Endothelial cell of umbilical vein (primary cell): Measurements from ENCODE around the gene BCL2L2. TPM values are rescaled to one million over a fixed set of nuclear protein-coding genes. Genes with fewer than 3 reads are reported as not detected.

Experiments
- BruUV-seq: library from RNA; stranded (reverse); fragments of 400-500 nt; replicated peaks from 2 replicates; lab custom pipeline; 2021; lab: Mats Ljungman, UMichigan
- CTCF ChIA-PET: fragments of 300-600, 350-600 bp; sonication (Branson Sonifier 250); formaldehyde crosslinking; loops from one replicate; lab custom pipeline; 2021; ENCODE audit warnings: antibody characterized with exemption, inconsistent platforms; lab: Charles Lee
- POLR2A ChIA-PET: fragments of 300-600, 350-600 bp; sonication (Branson Sonifier 250); formaldehyde crosslinking; loops from one replicate; lab custom pipeline; 2021; ENCODE audit warnings: antibody characterized with exemption, inconsistent platforms; lab: Charles Lee
- DNase-seq: peaks from one replicate; pipeline ENCODE4 v3.0.0-alpha.2; 2011; ENCODE audit warnings: low read depth, low spot score
- FAIRE-seq: peaks from 2 replicates; lab custom pipeline; 2011; peaks lifted over from hg19 to GRCh38; lab: Jason Lieb, UNC
- H2AFZ ChIP-seq: 2 replicates; pipeline ENCODE4 v1.6.0; 2012; ENCODE audit warnings: low read depth, low read length, control low read depth, inconsistent platforms
- H3K27ac ChIP-seq: 2 replicates; pipeline ENCODE4 v1.5.1; 2011; ENCODE audit warnings: low read depth, mild to moderate bottlenecking, control low read depth, low read length, moderate library complexity; ENCODE audit not compliant: insufficient read depth
- H3K27me3 ChIP-seq, 2 experiments: 2 replicates each; pipeline versions ENCODE4 v1.6.0 to v1.6.1; 2011; ENCODE audit warnings: low read length in 2 of 2, mixed read lengths in 1 of 2; ENCODE audit not compliant: control insufficient read depth in 2 of 2, insufficient read depth in 2 of 2
- H3K36me3 ChIP-seq, 2 experiments: 2 replicates in 1 of 2; 3 replicates in 1 of 2; pipeline ENCODE4 v1.5.1; 2011; ENCODE audit warnings: low read length in 2 of 2, mild to moderate bottlenecking in 1 of 2, moderate library complexity in 1 of 2; ENCODE audit not compliant: control insufficient read depth in 2 of 2, insufficient read depth in 2 of 2; ENCODE audit errors: extremely low read depth in 1 of 2
- H3K4me1 ChIP-seq: 3 replicates; pipeline ENCODE4 v1.5.1; 2011; ENCODE audit warnings: mild to moderate bottlenecking, low read length; ENCODE audit not compliant: control insufficient read depth, insufficient read depth; ENCODE audit errors: extremely low read depth
- H3K4me2 ChIP-seq: 2 replicates; pipeline ENCODE4 v1.6.1; 2011; ENCODE audit warnings: low read length, control low read depth, mixed read lengths; ENCODE audit not compliant: insufficient read depth
- H3K4me3 ChIP-seq, 3 experiments: fragments of 200-600 bp in 1 of 3; sonication (generic), shearing (Covaris generic) in 1 of 3; replicated peaks in 1 of 3; 2 replicates each; pipeline ENCODE4 v1.5.1; 2011 to 2016; ENCODE audit warnings: control low read depth in 3 of 3, low read length in 3 of 3, mild to moderate bottlenecking in 2 of 3, inconsistent platforms in 1 of 3, low read depth in 1 of 3, moderate library complexity in 1 of 3; ENCODE audit not compliant: insufficient read depth in 1 of 3
- H3K79me2 ChIP-seq: 2 replicates; pipeline ENCODE4 v1.6.0; 2012; ENCODE audit warnings: low read length, inconsistent platforms; ENCODE audit not compliant: control insufficient read depth, insufficient read depth
- H3K9ac ChIP-seq: replicated peaks from 2 replicates; pipeline ENCODE3; 2011; ENCODE audit warnings: low read length, control low read depth; ENCODE audit not compliant: insufficient read depth; ENCODE audit errors: extremely low read depth
- H3K9me1 ChIP-seq: replicated peaks from 3 replicates; pipeline ENCODE4 v1.6.0; 2011; ENCODE audit warnings: mild to moderate bottlenecking, low read length; ENCODE audit not compliant: control insufficient read depth, insufficient read depth; ENCODE audit errors: extremely low read depth
- H3K9me3 ChIP-seq: replicated peaks from 2 replicates; pipeline ENCODE4 v1.5.1; 2012; ENCODE audit warnings: low read length, inconsistent platforms; ENCODE audit not compliant: control insufficient read depth, insufficient read depth
- H4K20me1 ChIP-seq: replicated peaks from 2 replicates; pipeline ENCODE3; 2011; ENCODE audit warnings: mild to moderate bottlenecking, low read length; ENCODE audit not compliant: control insufficient read depth, insufficient read depth; ENCODE audit errors: extremely low read depth
- EZH2 ChIP-seq: IDR thresholded peaks from 2 replicates; pipeline ENCODE4 v1.6.1; 2012; ENCODE audit warnings: borderline replicate concordance, low read depth, mild to moderate bottlenecking, moderate library complexity, low read length, inconsistent platforms; ENCODE audit not compliant: severe bottlenecking
- FOS ChIP-seq: IDR thresholded peaks from 2 replicates; pipeline ENCODE4 v1.6.1; 2011; ENCODE audit warnings: mild to moderate bottlenecking, low read length, moderate library complexity, borderline replicate concordance; ENCODE audit not compliant: insufficient read depth
- GATA2 ChIP-seq: IDR thresholded peaks from 2 replicates; pipeline ENCODE4 v1.7.0; 2011; ENCODE audit warnings: low read depth, mild to moderate bottlenecking, moderate library complexity, mixed read lengths, low read length; ENCODE audit not compliant: insufficient read length, insufficient read depth
- MYC ChIP-seq: IDR thresholded peaks from one replicate; pipeline ENCODE4 v1.6.1; 2011; ENCODE audit warnings: mild to moderate bottlenecking, low read depth, low read length
- POLR2A ChIP-seq: IDR thresholded peaks from 2 replicates; pipeline ENCODE4 v1.6.1; 2012; ENCODE audit warnings: low read depth, mild to moderate bottlenecking, control low read depth, low read length
- POLR2AphosphoS5 ChIP-seq: IDR thresholded peaks from 2 replicates; pipeline ENCODE4 v1.6.1; 2012; ENCODE audit warnings: low read depth, mild to moderate bottlenecking, control low read depth, low read length, moderate library complexity; ENCODE audit not compliant: insufficient read depth
- dilution Hi-C: fragments of 300-500 bp; cut with MboI; formaldehyde crosslinking; loops from one replicate; pipeline ENCODE4 v1.15.0; 2019; ENCODE audit warnings: low sequenced_read_pairs; ENCODE audit not compliant: extremely low pct_ligation_motif_present
- intact Hi-C: fragments of 100-400 bp; cut with micrococcal nuclease; formaldehyde crosslinking; loops from one replicate; pipeline ENCODE4 v1.10.0; 2022
- polyA plus RNA-seq, 4 experiments: library from polyadenylated mRNA; depleted of rRNA in 3 of 4; stranded (reverse) in 3 of 4; unstranded in 1 of 4; fragments of >200 nt; gene quantifications; 2 replicates each; pipeline versions ENCODE4 v1.2.1 to v1.2.3, GENCODE V29; 2011 to 2012; ENCODE audit warnings: missing spikeins in 1 of 4
- total RNA-seq: library from RNA; stranded (reverse); gene quantifications from 2 replicates; pipeline ENCODE4 v1.2.3, GENCODE V29; 2021
- TF ChIP-seq, protein P1 (sequence below), 2 donors: IDR thresholded peaks; 1 replicate in 1 of 2; 2 replicates in 1 of 2; pipeline ENCODE4 v1.5.1; 2011; ENCODE audit warnings: low read length in 2 of 2, mild to moderate bottlenecking in 2 of 2, moderate library complexity in 2 of 2, control low read depth in 1 of 2, inconsistent platforms in 1 of 2, low read depth in 1 of 2; ENCODE audit not compliant: insufficient read depth in 1 of 2; ENCODE audit errors: extremely low read depth in 1 of 2
- TF ChIP-seq, protein P2 (sequence below): IDR thresholded peaks from 2 replicates; pipeline ENCODE4 v1.6.1; 2011; ENCODE audit not compliant: insufficient read depth, insufficient read length

BCL2L2 gene
- total and polyA plus RNA-seq, 2 donors (not counting 3 experiments of a cell fraction or from before 2014, with no cell fraction given): 19.9 to 24.3 TPM

DNA sequence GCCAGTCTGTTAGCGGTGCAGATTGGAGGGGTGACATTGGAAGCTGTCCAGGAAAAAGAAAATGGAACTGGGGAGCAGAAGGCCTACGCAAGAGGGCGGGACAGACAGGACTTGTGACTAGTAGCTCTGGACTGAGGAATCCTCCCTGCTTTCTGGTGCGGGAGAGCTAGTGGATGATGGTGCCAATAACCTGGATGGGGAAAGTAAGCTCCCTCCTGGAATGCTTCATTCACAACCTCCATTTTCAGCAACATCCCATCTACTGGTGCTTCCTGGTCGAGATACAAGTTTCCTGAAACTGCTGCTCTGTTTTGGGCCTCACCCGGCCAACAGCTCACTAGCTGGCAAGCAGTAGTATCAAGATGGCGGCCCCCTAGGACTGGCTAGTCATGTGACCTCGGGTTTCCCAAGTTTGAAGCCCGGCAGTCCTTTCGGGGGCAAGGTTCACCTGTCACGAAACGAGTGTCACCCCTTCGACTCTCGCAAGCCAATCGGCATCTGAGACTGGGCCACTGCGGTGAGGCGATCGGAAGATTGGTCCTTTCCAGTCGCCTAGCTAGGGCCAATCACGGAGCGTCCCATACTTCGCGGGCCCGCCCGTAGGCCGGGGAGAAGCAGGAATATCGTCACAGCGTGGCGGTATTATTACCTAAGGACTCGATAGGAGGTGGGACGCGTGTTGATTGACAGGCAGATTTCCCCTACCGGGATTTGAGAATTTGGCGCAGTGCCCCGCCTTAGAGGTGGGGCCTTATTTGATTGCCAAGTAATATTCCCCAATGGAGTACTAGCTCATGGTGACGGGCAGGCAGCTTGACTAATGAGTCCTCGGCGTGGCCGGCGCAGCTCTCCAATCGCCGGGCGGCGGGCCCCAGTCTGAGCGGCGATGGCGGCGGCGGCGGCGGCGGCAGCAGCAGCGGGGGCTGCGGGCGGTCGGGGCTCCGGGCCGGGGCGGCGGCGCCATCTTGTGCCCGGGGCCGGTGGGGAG, 14.2 kb downstream of the BCL2L2 start, which contains the start of gene PABPN1:
TSS of gene PABPN1 (plus strand) at position 874 of the 988 bp plus-strand sequence. CDS start at position 887, 13 bp downstream.
- no peaks in the 10 kb centered on the region for H4K20me1 ChIP-seq
- peak; percentile 100 for DNase-seq
- peak; percentile 71 for TF ChIP-seq POLR2AphosphoS5
- TF ChIP-seq MYC: no peak
- TF ChIP-seq FOS: no peak
- TF ChIP-seq, protein P1, sequence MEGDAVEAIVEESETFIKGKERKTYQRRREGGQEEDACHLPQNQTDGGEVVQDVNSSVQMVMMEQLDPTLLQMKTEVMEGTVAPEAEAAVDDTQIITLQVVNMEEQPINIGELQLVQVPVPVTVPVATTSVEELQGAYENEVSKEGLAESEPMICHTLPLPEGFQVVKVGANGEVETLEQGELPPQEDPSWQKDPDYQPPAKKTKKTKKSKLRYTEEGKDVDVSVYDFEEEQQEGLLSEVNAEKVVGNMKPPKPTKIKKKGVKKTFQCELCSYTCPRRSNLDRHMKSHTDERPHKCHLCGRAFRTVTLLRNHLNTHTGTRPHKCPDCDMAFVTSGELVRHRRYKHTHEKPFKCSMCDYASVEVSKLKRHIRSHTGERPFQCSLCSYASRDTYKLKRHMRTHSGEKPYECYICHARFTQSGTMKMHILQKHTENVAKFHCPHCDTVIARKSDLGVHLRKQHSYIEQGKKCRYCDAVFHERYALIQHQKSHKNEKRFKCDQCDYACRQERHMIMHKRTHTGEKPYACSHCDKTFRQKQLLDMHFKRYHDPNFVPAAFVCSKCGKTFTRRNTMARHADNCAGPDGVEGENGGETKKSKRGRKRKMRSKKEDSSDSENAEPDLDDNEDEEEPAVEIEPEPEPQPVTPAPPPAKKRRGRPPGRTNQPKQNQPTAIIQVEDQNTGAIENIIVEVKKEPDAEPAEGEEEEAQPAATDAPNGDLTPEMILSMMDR (IDR thresholded peaks at IDR 0.05; ENCODE audit: extremely low read depth in 1 of 2, insufficient read depth in 1 of 2, low read depth in 1 of 2, low read length in 2 of 2): no peak
- peak; percentile 1 for TF ChIP-seq POLR2A
- TF ChIP-seq, protein P2, sequence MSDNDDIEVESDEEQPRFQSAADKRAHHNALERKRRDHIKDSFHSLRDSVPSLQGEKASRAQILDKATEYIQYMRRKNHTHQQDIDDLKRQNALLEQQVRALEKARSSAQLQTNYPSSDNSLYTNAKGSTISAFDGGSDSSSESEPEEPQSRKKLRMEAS: peak; percentile 37
- no peak for TF ChIP-seq GATA2
- no peak for TF ChIP-seq EZH2
- FAIRE-seq: peak; percentile 98
- H3K9me3 ChIP-seq: no peaks in the 10 kb centered on the region
- H3K4me1 ChIP-seq: peaks cover 16% of the 10 kb centered on the region
- ChIA-PET CTCF (interaction anchor here (0.7 to 2.9 kb wide), 16 partner anchors 8 to 252 kb away, joined by 3 to 20 read pairs (median 3); partner anchors contain the start of genes BCL2L2, HOMEZ and PPP1R3E), POLR2A (interaction anchor here (0.9 to 2.0 kb wide), 3 partner anchors 14 to 226 kb away, joined by 3 to 13 read pairs (median 6); partner anchors contain the start of genes ACIN1, BCL2L2 and C14orf119)
- peak within 1 kb of the TSS; percentile 76 for H2AFZ ChIP-seq
- no peaks in the 10 kb centered on the region for H3K27me3 ChIP-seq
- TSS peak; percentile 87 for BruUV-seq
- peak within 1 kb of the TSS; percentile 77 for H3K27ac ChIP-seq
- peaks cover 12 to 15% of the 10 kb centered on the region in 2 experiments for H3K36me3 ChIP-seq
- peak within 1 kb of the TSS; percentile 64 for H3K4me2 ChIP-seq
- peak within 1 kb of the TSS; percentile 96 for H3K9ac ChIP-seq
- H3K79me2 ChIP-seq: peaks cover 27% of the 10 kb centered on the region
- intact Hi-C loops: loop anchor here (1.0 to 2.0 kb wide), 5 partner anchors 15 to 226 kb away; partner anchors contain the start of genes ACIN1, BCL2L2, C14orf119 and HOMEZ
- peak within 1 kb of the TSS; percentile 90 to 97 (median 95) for H3K4me3 ChIP-seq
- dilution Hi-C loops: no loop called here
- H3K9me1 ChIP-seq: no peaks in the 10 kb centered on the region
